ENCODE data around the gene NEUROD2.
A peak's percentile ranks its signal among the peaks of the same experiment; 100 is the strongest.

Gene NEUROD2

DNA sequence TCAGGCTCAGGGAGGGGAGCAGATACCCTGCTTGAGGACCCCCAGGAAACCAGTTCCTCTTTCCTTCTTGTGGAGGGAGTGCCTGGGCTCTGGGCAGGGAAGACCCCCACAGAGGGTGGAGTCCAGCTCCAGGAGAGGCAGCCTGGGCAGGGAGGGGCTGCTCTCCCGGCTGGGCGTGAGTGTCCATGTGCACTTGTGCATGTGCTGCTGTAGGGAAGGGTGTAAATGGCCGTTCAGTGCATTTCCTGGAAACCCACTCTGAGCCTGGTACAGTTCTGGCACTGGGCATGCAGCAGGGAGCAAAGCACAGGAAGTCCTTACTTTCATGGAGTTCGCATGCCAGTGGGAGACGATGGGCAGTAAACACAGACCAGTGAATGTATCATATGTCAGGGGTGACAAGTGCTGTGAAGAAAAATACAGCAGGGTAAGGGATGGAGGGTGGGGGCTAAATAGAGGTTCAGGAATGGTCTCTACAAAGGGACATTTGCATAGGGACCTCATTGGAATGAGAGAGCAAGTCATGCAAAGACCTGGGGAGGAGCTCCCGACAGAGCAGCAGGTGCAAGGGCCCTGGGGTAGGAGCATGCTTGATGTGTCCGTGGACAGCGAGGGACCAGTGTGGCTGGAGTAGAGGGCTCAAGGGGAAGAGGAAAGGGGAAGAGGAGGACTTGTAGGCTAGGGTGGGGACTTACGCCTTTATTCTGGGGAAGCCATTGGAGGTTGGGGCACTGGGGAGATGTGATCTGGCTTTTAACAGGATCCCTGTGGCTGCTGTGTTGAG lies 34.8 kb upstream of the NEUROD2 start:
- no peak overlapping the region for H3K4me3 ChIP-seq (ENCODE audit: extremely low read depth, insufficient read depth, low read length, poor library complexity, severe bottlenecking)
- 94 to 96% methylated on average over 7 to 9 of the region's 9 CpGs for WGBS, 2 experiments (ENCODE audit: insufficient coverage in 2 of 2)
- peaks cover 37% of the 10 kb centered on the region for H3K4me1 ChIP-seq (ENCODE audit: control insufficient read depth, insufficient read depth, low read length, poor library complexity, severe bottlenecking)
- H3K27ac ChIP-seq (ENCODE audit: low read depth, low read length, severe bottlenecking), result no peak overlapping the region
- no peaks in the 10 kb centered on the region for H3K9me3 ChIP-seq (ENCODE audit: control insufficient read depth, low read length)
- peaks cover 6% of the 10 kb centered on the region for H3K36me3 ChIP-seq (ENCODE audit: control insufficient read depth, insufficient read depth, low read length)

DNA sequence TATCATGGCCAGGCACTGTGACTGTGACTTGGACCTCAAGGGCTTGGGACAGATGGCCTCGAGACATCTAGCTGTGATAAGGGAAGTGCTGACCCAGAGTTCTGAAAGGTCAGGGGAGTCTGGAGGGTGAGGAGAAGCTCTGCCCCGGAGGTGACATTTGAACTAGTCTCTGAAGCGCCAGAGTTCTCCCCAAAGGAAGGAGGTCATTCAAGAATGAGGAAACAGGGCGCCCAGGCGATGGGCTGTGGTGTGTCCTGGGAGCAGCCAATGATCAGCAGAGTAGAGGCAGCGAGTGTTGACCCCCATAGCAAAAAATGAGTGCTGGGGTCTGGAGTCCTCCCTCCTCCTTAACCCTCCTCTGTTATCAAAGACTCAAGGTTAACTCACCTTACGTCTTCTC lies 34.2 kb upstream of the NEUROD2 start:
- peaks cover 37% of the 10 kb centered on the region for H3K4me1 ChIP-seq (ENCODE audit: control insufficient read depth, insufficient read depth, low read length, poor library complexity, severe bottlenecking)
- H3K4me3 ChIP-seq (ENCODE audit: extremely low read depth, insufficient read depth, low read length, poor library complexity, severe bottlenecking), result no peak overlapping the region
- peaks cover 5% of the 10 kb centered on the region for H3K36me3 ChIP-seq (ENCODE audit: control insufficient read depth, insufficient read depth, low read length)
- WGBS, 2 experiments (ENCODE audit: insufficient coverage in 2 of 2), result 91 to 94% methylated on average over 5 of the region's 7 CpGs
- no peak overlapping the region for H3K27ac ChIP-seq (ENCODE audit: low read depth, low read length, severe bottlenecking)
- no peaks in the 10 kb centered on the region for H3K9me3 ChIP-seq (ENCODE audit: control insufficient read depth, low read length)

DNA sequence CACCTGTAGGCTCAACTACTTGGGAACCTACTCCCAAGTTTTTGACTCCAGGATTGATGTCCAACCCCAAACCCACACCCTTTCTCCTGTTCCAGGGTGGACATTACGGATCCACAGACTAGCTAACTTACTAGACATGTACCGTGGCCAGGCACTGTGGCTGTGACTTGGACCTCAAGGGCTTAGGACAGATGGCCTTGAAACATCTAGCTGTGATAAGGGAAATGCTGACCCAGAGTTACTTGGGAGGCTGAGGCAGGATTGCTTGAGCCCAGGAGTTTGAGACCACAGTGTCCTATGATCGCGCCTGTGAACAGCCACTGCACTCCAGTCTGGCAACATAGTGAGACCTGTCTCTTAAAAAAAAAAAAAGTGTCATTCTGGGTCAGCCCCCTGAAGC lies 33.4 kb upstream of the NEUROD2 start:
- peaks cover 5% of the 10 kb centered on the region for H3K36me3 ChIP-seq (ENCODE audit: control insufficient read depth, insufficient read depth, low read length)
- no peak overlapping the region for H3K4me3 ChIP-seq (ENCODE audit: extremely low read depth, insufficient read depth, low read length, poor library complexity, severe bottlenecking)
- no peak overlapping the region for H3K27ac ChIP-seq (ENCODE audit: low read depth, low read length, severe bottlenecking)
- peaks cover 41% of the 10 kb centered on the region for H3K4me1 ChIP-seq (ENCODE audit: control insufficient read depth, insufficient read depth, low read length, poor library complexity, severe bottlenecking)
- 91 to 93% methylated on average over 4 of the region's 4 CpGs for WGBS, 2 experiments (ENCODE audit: insufficient coverage in 2 of 2)
- H3K9me3 ChIP-seq (ENCODE audit: control insufficient read depth, low read length), result no peaks in the 10 kb centered on the region

DNA sequence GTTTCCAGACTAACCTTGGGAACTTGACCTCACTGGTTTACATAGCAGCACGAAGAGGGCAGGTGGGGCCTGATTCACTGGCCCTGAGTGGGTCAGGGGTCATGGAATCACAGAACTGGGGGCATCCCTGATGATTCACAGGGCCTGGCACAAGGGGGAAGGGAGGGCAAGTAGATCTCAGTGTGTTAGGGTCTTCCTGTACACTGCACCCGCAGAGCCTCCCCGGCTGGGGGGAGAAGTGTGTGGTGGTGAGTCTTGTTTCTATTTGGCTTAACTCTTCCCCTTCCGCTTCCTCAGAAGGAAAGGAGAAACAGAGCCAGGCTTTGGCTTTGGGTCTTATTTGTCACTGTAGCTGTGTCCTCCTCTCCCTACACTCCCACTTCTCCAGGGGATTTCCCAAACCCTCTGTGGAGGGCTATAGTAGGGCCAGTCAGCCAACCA lies 32.9 kb upstream of the NEUROD2 start:
- 63 to 75% methylated on average over 1 of the region's 4 CpGs for WGBS, 2 experiments (ENCODE audit: insufficient coverage in 2 of 2)
- peaks cover 5% of the 10 kb centered on the region for H3K36me3 ChIP-seq (ENCODE audit: control insufficient read depth, insufficient read depth, low read length)
- no peak overlapping the region for H3K27ac ChIP-seq (ENCODE audit: low read depth, low read length, severe bottlenecking)
- H3K4me3 ChIP-seq (ENCODE audit: extremely low read depth, insufficient read depth, low read length, poor library complexity, severe bottlenecking), result no peak overlapping the region
- peaks cover 41% of the 10 kb centered on the region for H3K4me1 ChIP-seq (ENCODE audit: control insufficient read depth, insufficient read depth, low read length, poor library complexity, severe bottlenecking)
- no peaks in the 10 kb centered on the region for H3K9me3 ChIP-seq (ENCODE audit: control insufficient read depth, low read length)

DNA sequence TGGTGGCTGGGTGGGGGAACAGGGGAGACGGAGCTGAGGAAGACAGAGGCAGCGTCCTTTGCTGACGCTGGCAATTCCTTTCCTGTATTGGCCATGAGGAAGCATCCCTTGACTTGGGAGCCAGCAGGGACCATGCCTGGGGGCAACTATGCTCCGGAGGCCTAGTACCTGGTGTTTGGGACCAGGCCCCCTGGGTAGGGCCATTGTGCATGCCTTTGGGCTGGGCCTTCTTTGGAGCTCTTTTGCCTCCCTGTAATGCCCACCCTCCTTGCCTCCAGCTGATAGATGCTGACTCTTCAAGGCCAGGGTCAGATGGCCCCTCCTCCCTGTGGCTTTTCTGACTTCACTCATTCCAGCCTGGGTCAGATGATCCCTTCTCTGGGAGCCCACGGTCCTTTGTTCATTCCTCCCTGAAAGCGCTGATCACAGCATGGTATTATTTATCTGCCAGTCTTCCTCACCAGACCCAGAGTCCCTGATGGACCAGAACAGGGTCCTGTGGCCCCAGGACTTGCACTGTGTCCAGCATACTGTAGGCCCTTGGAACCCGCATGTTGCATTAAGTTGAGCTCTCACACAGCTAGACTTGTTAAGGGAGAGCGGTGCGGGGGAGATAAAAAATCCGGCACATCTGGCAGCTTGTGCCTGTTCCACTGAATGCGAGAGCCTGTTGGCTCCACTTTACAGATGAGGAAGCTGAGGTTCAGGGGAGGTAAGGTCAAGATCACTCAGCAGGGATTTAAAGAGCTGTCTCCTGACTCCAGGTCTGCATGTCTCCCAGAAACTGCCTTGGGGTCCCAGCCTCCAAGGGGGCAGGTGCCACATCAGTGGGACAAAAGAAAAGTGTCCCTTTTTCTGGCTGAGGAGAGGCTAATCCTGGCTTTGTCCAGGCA lies 32.1 kb upstream of the NEUROD2 start:
- Histone ChIP-seq H3K4me1 (ENCODE audit: control insufficient read depth, insufficient read depth, low read length, poor library complexity, severe bottlenecking) (peaks cover 36% of the 10 kb centered on the region), H3K4me3 (ENCODE audit: extremely low read depth, insufficient read depth, low read length, poor library complexity, severe bottlenecking) (no peak overlapping the region), H3K36me3 (ENCODE audit: control insufficient read depth, insufficient read depth, low read length) (peaks cover 5% of the 10 kb centered on the region), H3K9me3 (ENCODE audit: control insufficient read depth, low read length) (no peaks in the 10 kb centered on the region), H3K27ac (ENCODE audit: low read depth, low read length, severe bottlenecking) (no peak overlapping the region)
- 82 to 87% methylated on average over 9 to 11 of the region's 11 CpGs for WGBS, 2 experiments (ENCODE audit: insufficient coverage in 2 of 2)

DNA sequence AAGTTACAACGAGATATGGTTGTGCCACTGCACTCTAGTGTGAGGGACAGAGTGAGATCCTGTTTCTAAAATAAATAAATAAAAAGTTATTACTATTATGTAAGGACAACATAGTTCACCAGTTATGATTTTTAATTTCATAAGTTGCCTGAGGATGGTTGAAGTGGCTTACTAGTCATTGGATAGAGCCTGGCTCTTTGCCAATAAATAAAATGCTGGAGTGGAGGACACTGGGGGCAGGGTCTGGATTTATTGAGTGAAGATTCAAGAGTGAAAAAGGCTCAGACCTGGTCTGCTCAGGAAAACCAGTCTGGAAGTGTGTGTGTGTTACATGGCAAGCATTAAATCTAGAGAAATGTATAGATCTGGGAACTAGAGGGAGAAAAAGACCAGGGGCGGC lies 31.3 kb upstream of the NEUROD2 start:
- peaks cover 30% of the 10 kb centered on the region for H3K4me1 ChIP-seq (ENCODE audit: control insufficient read depth, insufficient read depth, low read length, poor library complexity, severe bottlenecking)
- H3K36me3 ChIP-seq (ENCODE audit: control insufficient read depth, insufficient read depth, low read length), result peaks cover 5% of the 10 kb centered on the region
- 64 to 100% methylated on average over 1 of the region's 2 CpGs for WGBS, 2 experiments (ENCODE audit: insufficient coverage in 2 of 2)
- no peaks in the 10 kb centered on the region for H3K9me3 ChIP-seq (ENCODE audit: control insufficient read depth, low read length)
- H3K27ac ChIP-seq (ENCODE audit: low read depth, low read length, severe bottlenecking), result no peak overlapping the region
- no peak overlapping the region for H3K4me3 ChIP-seq (ENCODE audit: extremely low read depth, insufficient read depth, low read length, poor library complexity, severe bottlenecking)

DNA sequence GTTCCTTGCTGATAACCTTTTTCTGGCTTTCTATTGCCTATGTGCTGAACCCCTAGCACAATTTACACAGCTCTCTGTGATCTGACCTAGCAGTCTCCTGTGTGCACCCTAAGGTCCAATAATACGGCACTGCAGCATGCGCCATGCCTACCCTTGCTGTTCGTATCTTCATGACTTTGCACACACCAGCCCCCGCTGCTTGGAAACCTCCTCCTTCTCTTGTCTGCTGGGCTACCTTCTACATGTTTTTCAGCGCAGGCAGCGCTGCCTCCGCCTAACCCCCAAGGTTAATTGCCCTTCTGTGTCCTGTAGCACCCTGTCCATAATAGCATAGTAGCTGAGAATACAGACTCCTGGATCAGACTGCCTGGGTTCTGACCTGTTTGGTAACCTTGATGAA lies 30.6 kb upstream of the NEUROD2 start:
- WGBS, 2 experiments (ENCODE audit: insufficient coverage in 2 of 2), result 93 to 96% methylated on average over 7 of the region's 7 CpGs
- Histone ChIP-seq H3K36me3 (ENCODE audit: control insufficient read depth, insufficient read depth, low read length) (peaks cover 5% of the 10 kb centered on the region), H3K4me1 (ENCODE audit: control insufficient read depth, insufficient read depth, low read length, poor library complexity, severe bottlenecking) (peaks cover 25% of the 10 kb centered on the region), H3K4me3 (ENCODE audit: extremely low read depth, insufficient read depth, low read length, poor library complexity, severe bottlenecking) (no peak overlapping the region), H3K27ac (ENCODE audit: low read depth, low read length, severe bottlenecking) (no peak overlapping the region), H3K9me3 (ENCODE audit: control insufficient read depth, low read length) (no peaks in the 10 kb centered on the region)

DNA sequence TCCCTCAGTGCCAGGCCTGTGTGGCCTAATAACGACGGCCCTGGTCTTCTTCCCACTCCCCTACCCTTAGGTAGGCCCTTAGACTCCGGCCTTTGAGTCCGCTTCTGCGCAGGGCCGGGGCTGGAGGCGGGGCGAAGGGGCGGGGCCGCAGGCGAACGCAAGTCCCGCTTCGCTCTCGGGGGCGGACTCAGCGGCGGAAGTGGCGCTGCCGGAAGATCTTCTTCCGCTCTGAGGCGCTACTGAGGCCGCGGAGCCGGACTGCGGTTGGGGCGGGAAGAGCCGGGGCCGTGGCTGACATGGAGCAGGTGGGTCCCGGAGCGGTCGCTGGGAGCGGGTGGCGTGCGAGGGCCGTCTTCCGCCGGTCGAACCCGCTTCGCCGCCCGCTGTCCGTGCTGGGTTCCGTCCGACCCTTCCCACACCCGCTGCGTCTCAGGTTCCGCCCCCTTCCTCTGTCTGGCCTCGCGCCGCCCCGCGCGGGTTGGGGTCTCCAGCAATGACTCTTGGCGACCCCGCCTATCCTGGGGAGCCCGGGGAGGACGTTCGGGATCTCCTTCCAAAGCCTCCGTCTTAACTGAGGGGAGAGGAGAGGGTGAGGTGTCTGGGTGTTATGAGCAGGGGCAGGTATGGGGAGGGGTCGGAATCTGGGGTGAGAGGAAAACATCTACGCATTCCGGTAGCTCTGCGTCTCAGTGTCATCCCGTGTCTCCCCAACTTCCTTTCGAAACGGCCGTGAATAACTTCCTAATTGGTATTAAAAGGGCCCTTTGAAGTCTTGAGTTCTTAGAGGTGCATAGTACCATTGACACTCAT lies 29.4 kb upstream of the NEUROD2 start, which contains the start of gene STARD3:
STARD3 (plus strand) TSS at position 218 of the 810 bp plus-strand sequence. CDS start 16,388 bp downstream, outside the sequence.
- peaks cover 16% of the 10 kb centered on the region for H3K4me1 ChIP-seq (ENCODE audit: control insufficient read depth, insufficient read depth, low read length, poor library complexity, severe bottlenecking)
- peaks cover 5% of the 10 kb centered on the region for H3K36me3 ChIP-seq (ENCODE audit: control insufficient read depth, insufficient read depth, low read length)
- no peaks in the 10 kb centered on the region for H3K9me3 ChIP-seq (ENCODE audit: control insufficient read depth, low read length)
- 0% methylated on average over 47 to 57 of the region's 69 CpGs for WGBS, 2 experiments (ENCODE audit: insufficient coverage in 2 of 2)
- peak within 1 kb of the TSS; percentile 36 for H3K27ac ChIP-seq (ENCODE audit: low read depth, low read length, severe bottlenecking)
- peak within 1 kb of the TSS; percentile 84 for H3K4me3 ChIP-seq (ENCODE audit: extremely low read depth, insufficient read depth, low read length, poor library complexity, severe bottlenecking)

DNA sequence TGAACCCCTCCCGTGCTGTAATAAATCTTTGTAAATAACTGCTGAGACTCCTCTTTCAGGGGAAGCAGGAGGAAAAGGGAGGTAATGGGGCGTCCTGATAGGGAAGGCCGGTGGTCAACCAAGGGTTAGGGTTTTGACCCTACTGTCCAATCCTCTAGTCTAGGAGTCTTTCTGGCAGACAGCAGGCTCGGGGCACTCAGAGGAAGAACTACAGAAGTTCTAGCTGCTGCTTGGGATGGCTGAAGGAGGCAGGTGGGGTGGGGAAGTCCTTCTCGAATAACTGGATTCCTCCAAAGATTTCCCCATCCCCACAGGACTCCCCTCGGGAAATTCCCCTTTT lies 28.8 kb upstream of the NEUROD2 start:
- Histone ChIP-seq H3K36me3 (ENCODE audit: control insufficient read depth, insufficient read depth, low read length) (peaks cover 5% of the 10 kb centered on the region), H3K9me3 (ENCODE audit: control insufficient read depth, low read length) (no peaks in the 10 kb centered on the region), H3K4me1 (ENCODE audit: control insufficient read depth, insufficient read depth, low read length, poor library complexity, severe bottlenecking) (peaks cover 20% of the 10 kb centered on the region), H3K4me3 (ENCODE audit: extremely low read depth, insufficient read depth, low read length, poor library complexity, severe bottlenecking) (peak overlapping the region; percentile 84), H3K27ac (ENCODE audit: low read depth, low read length, severe bottlenecking) (peak overlapping the region; percentile 36)
- 67% methylated on average over 3 of the region's 6 CpGs; no CpG with 5 or more reads in 1 of the 2 experiments for WGBS, 2 experiments (ENCODE audit: insufficient coverage in 2 of 2)

DNA sequence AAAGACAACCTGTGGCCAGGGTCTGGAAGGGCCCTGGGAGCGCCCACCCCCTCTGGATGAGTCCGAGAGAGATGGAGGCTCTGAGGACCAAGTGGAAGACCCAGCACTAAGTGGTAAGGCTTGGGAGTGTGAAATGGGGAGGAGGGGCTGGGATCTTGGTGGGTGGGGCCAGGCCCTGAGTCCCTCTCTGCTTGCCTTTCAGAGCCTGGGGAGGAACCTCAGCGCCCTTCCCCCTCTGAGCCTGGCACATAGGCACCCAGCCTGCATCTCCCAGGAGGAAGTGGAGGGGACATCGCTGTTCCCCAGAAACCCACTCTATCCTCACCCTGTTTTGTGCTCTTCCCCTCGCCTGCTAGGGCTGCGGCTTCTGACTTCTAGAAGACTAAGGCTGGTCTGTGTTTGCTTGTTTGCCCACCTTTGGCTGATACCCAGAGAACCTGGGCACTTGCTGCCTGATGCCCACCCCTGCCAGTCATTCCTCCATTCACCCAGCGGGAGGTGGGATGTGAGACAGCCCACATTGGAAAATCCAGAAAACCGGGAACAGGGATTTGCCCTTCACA lies 28.0 kb upstream of the NEUROD2 start:
- no peaks in the 10 kb centered on the region for H3K9me3 ChIP-seq (ENCODE audit: control insufficient read depth, low read length)

More for the DNA sequence above, 28.0 kb upstream of the NEUROD2 start:
- Histone ChIP-seq H3K4me3 (ENCODE audit: extremely low read depth, insufficient read depth, low read length, poor library complexity, severe bottlenecking) (no peak overlapping the region), H3K36me3 (ENCODE audit: control insufficient read depth, insufficient read depth, low read length) (peaks cover 5% of the 10 kb centered on the region), H3K4me1 (ENCODE audit: control insufficient read depth, insufficient read depth, low read length, poor library complexity, severe bottlenecking) (peaks cover 23% of the 10 kb centered on the region), H3K27ac (ENCODE audit: low read depth, low read length, severe bottlenecking) (no peak overlapping the region)
- 84 to 96% methylated on average over 4 of the region's 8 CpGs for WGBS, 2 experiments (ENCODE audit: insufficient coverage in 2 of 2)

Measured in mesodermal cell (in vitro differentiated cells).